GM12878 (cell line): ENCODE results near the gene PCSK6. TPM values are rescaled to one million over a fixed set of nuclear protein-coding genes. Genes with fewer than 3 reads are reported as not detected.

Experiments
- ATAC-seq: fragments of 200-7000 bp; cut with Tn5 transposase; 3 replicates; pipeline ENCODE4 v1.9.1; 2020; ENCODE audit warnings: mild to moderate bottlenecking, moderate library complexity
- BruUV-seq: library from RNA; stranded (reverse); fragments of 400-500 nt; replicated peaks from 2 replicates; lab custom pipeline; 2021; lab: Mats Ljungman, UMichigan
- CTCF ChIA-PET: fragments of 300-600 bp; sonication (Branson Sonifier 250); formaldehyde crosslinking; extraction: SDS; loops from one replicate; lab custom pipeline; 2021; ENCODE audit warnings: inconsistent platforms; lab: Yijun Ruan, JAX
- POLR2A ChIA-PET: fragments of 350-600 bp; formaldehyde crosslinking; extraction: SDS; loops from one replicate; lab custom pipeline; 2021; ENCODE audit warnings: inconsistent platforms; lab: Charles Lee
- RAD21 ChIA-PET: fragments of 300-600 bp; sonication (Branson Sonifier 250); formaldehyde crosslinking; loops from one replicate; lab custom pipeline; 2023; ENCODE audit warnings: antibody characterized with exemption; ENCODE audit not compliant: unreplicated experiment; lab: Charles Lee
- SMC1A ChIA-PET: fragments of 300-600 bp; sonication (Branson Sonifier 250); formaldehyde crosslinking; loops from one replicate; lab custom pipeline; 2023; ENCODE audit not compliant: unreplicated experiment, uncharacterized antibody; lab: Charles Lee
- DNase-seq: peaks from one replicate; pipeline ENCODE4 v3.0.0-alpha.2; 2011; ENCODE audit warnings: low read depth, low spot score
- FAIRE-seq: peaks from 3 replicates; lab custom pipeline; 2011; peaks lifted over from hg19 to GRCh38; lab: Jason Lieb, UNC
- H2AFZ ChIP-seq: 2 replicates; pipeline ENCODE4 v1.6.0; 2011; ENCODE audit warnings: low read depth, low read length, control low read depth; ENCODE audit not compliant: control insufficient read depth
- H3K27ac ChIP-seq: 2 replicates; pipeline ENCODE4 v1.5.1; 2011; ENCODE audit warnings: control low read depth; ENCODE audit not compliant: control insufficient read depth, insufficient read depth
- H3K27me3 ChIP-seq, 2 experiments: replicated peaks in 1 of 2; 2 replicates each; pipeline versions ENCODE4 v1.6.0 to v1.6.1; 2011; ENCODE audit warnings: low read length in 1 of 2; ENCODE audit not compliant: control insufficient read depth in 2 of 2, insufficient read depth in 2 of 2
- H3K36me3 ChIP-seq, 2 experiments: 2 replicates each; pipeline ENCODE4 v1.5.1; 2011; ENCODE audit warnings: low read length in 1 of 2; ENCODE audit not compliant: control insufficient read depth in 2 of 2, insufficient read depth in 2 of 2
- H3K4me1 ChIP-seq: 2 replicates; pipeline ENCODE4 v1.6.1; 2011; ENCODE audit warnings: mild to moderate bottlenecking, low read length, moderate library complexity, mixed read lengths; ENCODE audit not compliant: control insufficient read depth, insufficient read depth
- H3K4me2 ChIP-seq: 2 replicates; pipeline ENCODE4 v1.6.0; 2011; ENCODE audit warnings: control low read depth; ENCODE audit not compliant: control insufficient read depth, insufficient read depth
- H3K4me3 ChIP-seq: fragments of 200-600 bp; sonication (generic); 2 replicates; pipeline ENCODE4 v1.5.1; 2016
- H3K79me2 ChIP-seq: 2 replicates; pipeline ENCODE4 v1.6.0; 2011; ENCODE audit warnings: low read length; ENCODE audit not compliant: control insufficient read depth, insufficient read depth
- H3K9ac ChIP-seq: 2 replicates; pipeline ENCODE4 v1.8.0; 2011; ENCODE audit warnings: low read length, control low read depth, mixed read lengths; ENCODE audit not compliant: control insufficient read depth, insufficient read depth
- H3K9me3 ChIP-seq: replicated peaks from 3 replicates; pipeline ENCODE4 v1.5.1; 2011; ENCODE audit warnings: mild to moderate bottlenecking, low read length; ENCODE audit not compliant: control insufficient read depth, insufficient read depth
- H4K20me1 ChIP-seq: 2 replicates; pipeline ENCODE4 v1.6.0; 2011; ENCODE audit not compliant: control insufficient read depth, insufficient read depth
- CREM ChIP-seq: IDR thresholded peaks from 2 replicates; pipeline ENCODE4 v1.6.1; 2014; ENCODE audit warnings: antibody characterized with exemption, low read depth
- FOXK2 ChIP-seq: fragments of 450-650 bp; IDR thresholded peaks from 2 replicates; pipeline ENCODE4 v1.6.1; 2017; ENCODE audit warnings: mild to moderate bottlenecking, moderate library complexity
- GABPA ChIP-seq: IDR thresholded peaks from 2 replicates; pipeline ENCODE4 v1.6.1; 2014; ENCODE audit warnings: antibody characterized with exemption, low read depth, mild to moderate bottlenecking, inconsistent platforms
- MTA2 ChIP-seq: fragments of 450-650 bp; IDR thresholded peaks from 2 replicates; pipeline ENCODE4 v1.6.1; 2016; ENCODE audit warnings: low read depth, mild to moderate bottlenecking, moderate library complexity
- SIN3A ChIP-seq: IDR thresholded peaks from 2 replicates; pipeline ENCODE4 v1.6.1; 2012; ENCODE audit warnings: low read depth, low read length, improper control_type of control experiment
- TAF1 ChIP-seq: IDR thresholded peaks from 2 replicates; pipeline ENCODE4 v1.6.1; 2011; ENCODE audit warnings: mild to moderate bottlenecking, low read depth, low read length, borderline replicate concordance
- ZNF274 ChIP-seq: IDR thresholded peaks from one replicate; pipeline ENCODE4 v1.8.0; 2011; ENCODE audit not compliant: insufficient read length, insufficient read depth
- WGBS: methylation state at CpG from one replicate; pipeline ENCODE4 v1.1.6; 2016; ENCODE audit warnings: low lambda C conversion rate; ENCODE audit not compliant: insufficient replicate concordance, insufficient coverage; ENCODE audit errors: missing lambda C conversion rate; 5-methylcytosine and 5-hydroxymethylcytosine counted together
- in situ Hi-C: fragments of 300-500 bp; cut with MboI; formaldehyde crosslinking; loops from 9 replicates; pipeline ENCODE4 v1.14.3; 2018; ENCODE audit warnings: mixed read lengths
- intact Hi-C: fragments of 100-400 bp; cut with micrococcal nuclease; formaldehyde crosslinking; loops from one replicate; pipeline ENCODE4 v1.14.2; 2022; ENCODE audit not compliant: unreplicated experiment
- polyA plus RNA-seq, 11 experiments: library from polyadenylated mRNA; depleted of rRNA in 4 of 11; unstranded in 6 of 11; stranded (reverse) in 5 of 11; fragments of >200 nt; fragmentation: Nextera tagmentation in 4 of 11; fragmentation: Illumina TruSeq in 1 of 11; extraction: Ambion mirVana in 4 of 11; extraction: Trizol in 1 of 11; gene quantifications; 1 replicate in 1 of 11; 2 replicates in 10 of 11; pipeline versions ENCODE4 v1.2.1 to v1.2.3, GENCODE V29; 2011 to 2016; ENCODE audit warnings: inconsistent platforms in 2 of 11, missing spikeins in 2 of 11, low read depth in 1 of 11
- total RNA-seq, 4 experiments: library from RNA; depleted of rRNA in 3 of 4; stranded (reverse); fragments of >200 nt in 3 of 4; fragmentation: Illumina TruSeq in 1 of 4; extraction: Trizol in 1 of 4; gene quantifications; 2 replicates each; pipeline versions ENCODE4 v1.2.1 to v1.2.3, GENCODE V29; 2013 to 2021
- TF ChIP-seq, protein P1 (sequence below): fragments of 150-350 bp; IDR thresholded peaks from 2 replicates; pipeline ENCODE4 v1.6.1; 2016; ENCODE audit warnings: low read depth, low read length
- TF ChIP-seq, protein P2 (sequence below): fragments of 450-650 bp; formaldehyde crosslinking; IDR thresholded peaks from 2 replicates; pipeline ENCODE4 v1.4.0; 2022; ENCODE audit warnings: mild to moderate bottlenecking, moderate library complexity
- TF ChIP-seq, protein P3 (sequence below): IDR thresholded peaks from 2 replicates; pipeline ENCODE4 v1.6.1; 2012; ENCODE audit warnings: mild to moderate bottlenecking, low read depth, low read length
- TF ChIP-seq, protein P4 (sequence below): IDR thresholded peaks from 2 replicates; pipeline ENCODE4 v1.6.1; 2011; ENCODE audit warnings: borderline replicate concordance, low read depth, mild to moderate bottlenecking, moderate library complexity, low read length; ENCODE audit not compliant: insufficient read depth, poor library complexity, severe bottlenecking

The PCSK6 gene
- total and polyA plus RNA-seq, 10 of the 15 experiments (the other 5 are each of a cell fraction or from before 2014, with no cell fraction given), result 0.19 to 0.67 (median 0.25) TPM; not detected in 4

DNA sequence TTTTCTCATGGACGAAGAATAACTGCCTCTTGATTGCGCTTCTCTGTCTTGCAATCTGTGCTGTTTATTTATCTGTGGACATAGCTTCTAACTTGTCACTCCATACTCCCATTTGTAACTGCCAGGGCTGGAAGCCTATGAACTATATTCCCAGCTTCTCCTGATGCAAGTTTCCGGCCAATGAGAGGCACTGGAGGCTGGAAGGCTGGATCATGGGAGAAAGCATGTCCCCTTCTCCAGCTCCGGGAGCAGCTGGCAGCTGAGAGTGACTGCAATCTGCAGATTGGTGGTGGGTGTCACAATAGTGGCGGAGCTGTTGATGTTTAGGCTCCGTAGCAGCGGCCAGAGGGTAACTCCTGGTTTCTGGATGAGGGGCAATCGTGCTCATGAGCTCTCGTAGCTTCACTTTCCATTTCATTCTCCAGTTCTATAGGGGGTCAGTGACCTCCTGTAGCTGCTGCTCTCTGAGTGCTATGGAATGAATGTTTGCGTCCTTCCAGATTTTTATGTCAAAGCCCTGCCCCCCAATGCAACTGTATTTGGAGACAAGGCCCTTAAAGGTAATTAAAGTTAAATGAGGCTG, 35.7 kb upstream of the PCSK6 start (continued):
- TF ChIP-seq, protein P1, sequence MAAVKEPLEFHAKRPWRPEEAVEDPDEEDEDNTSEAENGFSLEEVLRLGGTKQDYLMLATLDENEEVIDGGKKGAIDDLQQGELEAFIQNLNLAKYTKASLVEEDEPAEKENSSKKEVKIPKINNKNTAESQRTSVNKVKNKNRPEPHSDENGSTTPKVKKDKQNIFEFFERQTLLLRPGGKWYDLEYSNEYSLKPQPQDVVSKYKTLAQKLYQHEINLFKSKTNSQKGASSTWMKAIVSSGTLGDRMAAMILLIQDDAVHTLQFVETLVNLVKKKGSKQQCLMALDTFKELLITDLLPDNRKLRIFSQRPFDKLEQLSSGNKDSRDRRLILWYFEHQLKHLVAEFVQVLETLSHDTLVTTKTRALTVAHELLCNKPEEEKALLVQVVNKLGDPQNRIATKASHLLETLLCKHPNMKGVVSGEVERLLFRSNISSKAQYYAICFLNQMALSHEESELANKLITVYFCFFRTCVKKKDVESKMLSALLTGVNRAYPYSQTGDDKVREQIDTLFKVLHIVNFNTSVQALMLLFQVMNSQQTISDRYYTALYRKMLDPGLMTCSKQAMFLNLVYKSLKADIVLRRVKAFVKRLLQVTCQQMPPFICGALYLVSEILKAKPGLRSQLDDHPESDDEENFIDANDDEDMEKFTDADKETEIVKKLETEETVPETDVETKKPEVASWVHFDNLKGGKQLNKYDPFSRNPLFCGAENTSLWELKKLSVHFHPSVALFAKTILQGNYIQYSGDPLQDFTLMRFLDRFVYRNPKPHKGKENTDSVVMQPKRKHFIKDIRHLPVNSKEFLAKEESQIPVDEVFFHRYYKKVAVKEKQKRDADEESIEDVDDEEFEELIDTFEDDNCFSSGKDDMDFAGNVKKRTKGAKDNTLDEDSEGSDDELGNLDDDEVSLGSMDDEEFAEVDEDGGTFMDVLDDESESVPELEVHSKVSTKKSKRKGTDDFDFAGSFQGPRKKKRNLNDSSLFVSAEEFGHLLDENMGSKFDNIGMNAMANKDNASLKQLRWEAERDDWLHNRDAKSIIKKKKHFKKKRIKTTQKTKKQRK, result no peak
- TF ChIP-seq TAF1, result no peak

DNA sequence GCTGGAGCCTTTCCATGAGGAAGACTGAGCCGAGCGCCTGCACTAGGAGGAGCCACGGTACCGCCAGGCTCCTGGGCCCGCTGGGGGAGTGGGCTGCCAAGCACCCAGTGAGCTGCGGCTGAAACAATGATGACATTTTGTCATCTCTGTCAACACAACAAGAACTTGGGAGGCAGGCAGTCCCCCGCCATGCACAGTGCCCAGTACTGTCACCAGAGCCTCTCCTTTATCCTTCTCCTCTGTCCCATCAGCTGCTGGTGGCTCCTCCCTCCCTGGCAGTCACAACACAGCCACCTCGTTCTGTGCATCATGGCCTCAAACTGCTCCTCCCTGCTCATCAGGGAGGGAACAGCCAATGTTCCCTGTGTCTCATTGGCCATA, 34.0 kb upstream of the PCSK6 start:
- Histone ChIP-seq H4K20me1 (no peaks in the 10 kb centered on the region; the same call in 1 of the 2 replicates), H3K36me3 (no peaks in the 10 kb centered on the region), H3K9ac (no peak overlapping the region), H3K79me2 (no peaks in the 10 kb centered on the region), H3K4me2 (no peak overlapping the region), H2AFZ (no peak overlapping the region), H3K27me3 (peaks cover 0 to 9% of the 10 kb centered on the region in 2 experiments; a peak in 1 of 4 replicates), H3K9me3 (no peaks in the 10 kb centered on the region), H3K4me1 (no peaks in the 10 kb centered on the region), H3K27ac (no peak overlapping the region), H3K4me3 (no peak overlapping the region)
- RAD21 ChIA-PET, result no interaction called here
- no peak for FAIRE-seq
- no TSS peak for BruUV-seq
- WGBS, result 57% methylated on average over 8 of the region's 8 CpGs
- POLR2A ChIA-PET, result no interaction called here
- intact Hi-C loops, result no loop called here
- in situ Hi-C loops, result no loop called here
- ATAC-seq, result no peak
- CTCF ChIA-PET, result no interaction called here
- DNase-seq, result no peak
- SMC1A ChIA-PET, result no interaction called here
- TF ChIP-seq GABPA (no peak), FOXK2 (no peak), CREM (no peak), MTA2 (no peak), ZNF274 (no peak), SIN3A (no peak)
- TF ChIP-seq, protein P2, sequence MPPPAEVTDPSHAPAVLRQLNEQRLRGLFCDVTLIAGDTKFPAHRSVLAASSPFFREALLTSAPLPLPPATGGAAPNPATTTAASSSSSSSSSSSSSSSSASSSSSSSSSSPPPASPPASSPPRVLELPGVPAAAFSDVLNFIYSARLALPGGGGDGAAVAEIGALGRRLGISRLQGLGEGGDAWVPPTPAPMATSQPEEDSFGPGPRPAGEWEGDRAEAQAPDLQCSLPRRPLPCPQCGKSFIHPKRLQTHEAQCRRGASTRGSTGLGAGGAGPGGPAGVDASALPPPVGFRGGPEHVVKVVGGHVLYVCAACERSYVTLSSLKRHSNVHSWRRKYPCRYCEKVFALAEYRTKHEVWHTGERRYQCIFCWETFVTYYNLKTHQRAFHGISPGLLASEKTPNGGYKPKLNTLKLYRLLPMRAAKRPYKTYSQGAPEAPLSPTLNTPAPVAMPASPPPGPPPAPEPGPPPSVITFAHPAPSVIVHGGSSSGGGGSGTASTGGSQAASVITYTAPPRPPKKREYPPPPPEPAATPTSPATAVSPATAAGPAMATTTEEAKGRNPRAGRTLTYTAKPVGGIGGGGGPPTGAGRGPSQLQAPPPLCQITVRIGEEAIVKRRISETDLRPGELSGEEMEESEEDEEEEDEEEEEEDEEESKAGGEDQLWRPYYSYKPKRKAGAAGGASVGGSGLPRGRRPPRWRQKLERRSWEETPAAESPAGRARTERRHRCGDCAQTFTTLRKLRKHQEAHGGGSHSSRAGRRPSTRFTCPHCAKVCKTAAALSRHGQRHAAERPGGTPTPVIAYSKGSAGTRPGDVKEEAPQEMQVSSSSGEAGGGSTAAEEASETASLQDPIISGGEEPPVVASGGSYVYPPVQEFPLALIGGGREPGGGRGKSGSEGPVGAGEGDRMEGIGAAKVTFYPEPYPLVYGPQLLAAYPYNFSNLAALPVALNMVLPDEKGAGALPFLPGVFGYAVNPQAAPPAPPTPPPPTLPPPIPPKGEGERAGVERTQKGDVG (CRISPR knock-in tag), result no peak
- TF ChIP-seq, protein P3, sequence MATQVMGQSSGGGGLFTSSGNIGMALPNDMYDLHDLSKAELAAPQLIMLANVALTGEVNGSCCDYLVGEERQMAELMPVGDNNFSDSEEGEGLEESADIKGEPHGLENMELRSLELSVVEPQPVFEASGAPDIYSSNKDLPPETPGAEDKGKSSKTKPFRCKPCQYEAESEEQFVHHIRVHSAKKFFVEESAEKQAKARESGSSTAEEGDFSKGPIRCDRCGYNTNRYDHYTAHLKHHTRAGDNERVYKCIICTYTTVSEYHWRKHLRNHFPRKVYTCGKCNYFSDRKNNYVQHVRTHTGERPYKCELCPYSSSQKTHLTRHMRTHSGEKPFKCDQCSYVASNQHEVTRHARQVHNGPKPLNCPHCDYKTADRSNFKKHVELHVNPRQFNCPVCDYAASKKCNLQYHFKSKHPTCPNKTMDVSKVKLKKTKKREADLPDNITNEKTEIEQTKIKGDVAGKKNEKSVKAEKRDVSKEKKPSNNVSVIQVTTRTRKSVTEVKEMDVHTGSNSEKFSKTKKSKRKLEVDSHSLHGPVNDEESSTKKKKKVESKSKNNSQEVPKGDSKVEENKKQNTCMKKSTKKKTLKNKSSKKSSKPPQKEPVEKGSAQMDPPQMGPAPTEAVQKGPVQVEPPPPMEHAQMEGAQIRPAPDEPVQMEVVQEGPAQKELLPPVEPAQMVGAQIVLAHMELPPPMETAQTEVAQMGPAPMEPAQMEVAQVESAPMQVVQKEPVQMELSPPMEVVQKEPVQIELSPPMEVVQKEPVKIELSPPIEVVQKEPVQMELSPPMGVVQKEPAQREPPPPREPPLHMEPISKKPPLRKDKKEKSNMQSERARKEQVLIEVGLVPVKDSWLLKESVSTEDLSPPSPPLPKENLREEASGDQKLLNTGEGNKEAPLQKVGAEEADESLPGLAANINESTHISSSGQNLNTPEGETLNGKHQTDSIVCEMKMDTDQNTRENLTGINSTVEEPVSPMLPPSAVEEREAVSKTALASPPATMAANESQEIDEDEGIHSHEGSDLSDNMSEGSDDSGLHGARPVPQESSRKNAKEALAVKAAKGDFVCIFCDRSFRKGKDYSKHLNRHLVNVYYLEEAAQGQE, result no peak
- TF ChIP-seq, protein P4, sequence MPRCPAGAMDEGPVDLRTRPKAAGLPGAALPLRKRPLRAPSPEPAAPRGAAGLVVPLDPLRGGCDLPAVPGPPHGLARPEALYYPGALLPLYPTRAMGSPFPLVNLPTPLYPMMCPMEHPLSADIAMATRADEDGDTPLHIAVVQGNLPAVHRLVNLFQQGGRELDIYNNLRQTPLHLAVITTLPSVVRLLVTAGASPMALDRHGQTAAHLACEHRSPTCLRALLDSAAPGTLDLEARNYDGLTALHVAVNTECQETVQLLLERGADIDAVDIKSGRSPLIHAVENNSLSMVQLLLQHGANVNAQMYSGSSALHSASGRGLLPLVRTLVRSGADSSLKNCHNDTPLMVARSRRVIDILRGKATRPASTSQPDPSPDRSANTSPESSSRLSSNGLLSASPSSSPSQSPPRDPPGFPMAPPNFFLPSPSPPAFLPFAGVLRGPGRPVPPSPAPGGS, result no peak
